ENCODE data around the gene GLE1. TPM values are rescaled to one million over a fixed set of nuclear protein-coding genes. Genes with fewer than 3 reads are reported as not detected.

GLE1 gene
- total RNA-seq, 1 donor from 2014 or later = 6.3 TPM

DNA sequence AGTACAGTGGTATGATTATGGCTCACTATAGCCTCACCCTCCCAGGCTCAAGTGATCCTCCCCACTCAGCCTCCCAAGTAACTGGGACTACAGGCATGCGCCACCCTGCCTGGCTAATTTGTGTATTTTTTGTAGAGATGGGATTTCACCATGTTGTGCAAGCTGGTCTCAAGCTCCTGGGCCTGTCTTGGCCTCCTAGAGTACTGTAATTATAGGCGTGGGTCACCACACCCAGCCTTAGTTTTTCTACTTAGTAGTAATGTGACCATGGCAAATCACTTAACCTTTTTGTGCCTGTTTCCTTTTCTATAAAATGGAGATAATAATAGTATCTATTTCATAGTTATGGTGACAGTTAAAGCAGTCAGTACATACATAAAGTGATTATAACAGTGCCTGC lies 22.2 kb downstream of the GLE1 start:
- no peak for DNase-seq (ENCODE audit: low spot score in 2 of 2)
- no peaks in the 10 kb centered on the region for H3K9me3 ChIP-seq
- H3K36me3 ChIP-seq = peaks cover 84 to 92% of the 10 kb centered on the region in 2 donors
- TF ChIP-seq, protein P1, sequence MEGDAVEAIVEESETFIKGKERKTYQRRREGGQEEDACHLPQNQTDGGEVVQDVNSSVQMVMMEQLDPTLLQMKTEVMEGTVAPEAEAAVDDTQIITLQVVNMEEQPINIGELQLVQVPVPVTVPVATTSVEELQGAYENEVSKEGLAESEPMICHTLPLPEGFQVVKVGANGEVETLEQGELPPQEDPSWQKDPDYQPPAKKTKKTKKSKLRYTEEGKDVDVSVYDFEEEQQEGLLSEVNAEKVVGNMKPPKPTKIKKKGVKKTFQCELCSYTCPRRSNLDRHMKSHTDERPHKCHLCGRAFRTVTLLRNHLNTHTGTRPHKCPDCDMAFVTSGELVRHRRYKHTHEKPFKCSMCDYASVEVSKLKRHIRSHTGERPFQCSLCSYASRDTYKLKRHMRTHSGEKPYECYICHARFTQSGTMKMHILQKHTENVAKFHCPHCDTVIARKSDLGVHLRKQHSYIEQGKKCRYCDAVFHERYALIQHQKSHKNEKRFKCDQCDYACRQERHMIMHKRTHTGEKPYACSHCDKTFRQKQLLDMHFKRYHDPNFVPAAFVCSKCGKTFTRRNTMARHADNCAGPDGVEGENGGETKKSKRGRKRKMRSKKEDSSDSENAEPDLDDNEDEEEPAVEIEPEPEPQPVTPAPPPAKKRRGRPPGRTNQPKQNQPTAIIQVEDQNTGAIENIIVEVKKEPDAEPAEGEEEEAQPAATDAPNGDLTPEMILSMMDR (IDR thresholded peaks at IDR 0.05) = no peak
- no peaks in the 10 kb centered on the region for H3K27me3 ChIP-seq
- no peak overlapping the region for H3K4me3 ChIP-seq
- no peaks in the 10 kb centered on the region for H3K4me1 ChIP-seq
- intact Hi-C loops (cut with DNase I) = no loop called here
- no peak overlapping the region for H3K27ac ChIP-seq

DNA sequence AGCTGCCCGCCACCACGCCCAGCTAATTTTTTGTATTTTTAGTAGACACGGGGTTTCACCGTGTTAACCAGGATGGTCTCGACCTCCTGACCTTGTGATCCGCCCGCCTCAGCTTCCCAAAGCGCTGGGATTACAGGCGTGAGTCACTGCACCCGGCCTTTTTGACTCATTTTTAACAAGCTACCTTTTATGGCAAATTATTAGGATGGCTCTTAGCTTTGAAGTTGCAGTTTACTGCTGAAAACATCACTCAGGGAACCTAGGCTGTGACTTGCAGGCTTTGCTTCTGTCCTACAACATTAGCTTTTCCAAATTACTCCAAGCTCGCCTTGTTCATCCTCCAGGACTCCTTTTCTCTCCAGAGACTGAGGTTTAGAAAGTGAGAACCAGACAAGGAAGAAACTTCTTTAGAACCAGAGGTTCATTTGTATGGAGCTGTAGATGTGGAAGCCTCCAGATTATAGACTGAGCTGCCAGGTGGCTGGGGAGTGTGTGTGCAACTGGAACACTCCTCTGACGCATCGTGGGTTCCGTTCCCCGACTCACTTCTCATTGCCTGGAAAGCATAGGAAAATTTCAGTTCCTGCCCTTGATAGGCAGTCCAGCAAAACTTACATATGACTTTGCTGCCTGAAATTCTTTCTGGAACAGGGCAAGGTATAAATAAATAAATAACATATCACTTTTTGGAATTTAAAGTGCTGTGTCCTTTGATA lies 24.1 kb downstream of the GLE1 start:
- no peak overlapping the region for H3K4me3 ChIP-seq
- H3K36me3 ChIP-seq = peaks cover 89 to 90% of the 10 kb centered on the region in 2 donors
- no peaks in the 10 kb centered on the region for H3K27me3 ChIP-seq
- no peak for DNase-seq (ENCODE audit: low spot score in 2 of 2)
- no peak overlapping the region for H3K27ac ChIP-seq
- no peaks in the 10 kb centered on the region for H3K9me3 ChIP-seq
- TF ChIP-seq, protein P1 (IDR thresholded peaks at IDR 0.05) = no peak
- H3K4me1 ChIP-seq = no peaks in the 10 kb centered on the region
- intact Hi-C loops (cut with DNase I) = no loop called here

- TF ChIP-seq, protein P1 (IDR thresholded peaks at IDR 0.05) = no peak
- peaks cover 89 to 91% of the 10 kb centered on the region in 2 donors for H3K36me3 ChIP-seq
- H3K4me3 ChIP-seq = no peak overlapping the region
- intact Hi-C loops (cut with DNase I) = no loop called here
- H3K9me3 ChIP-seq = no peaks in the 10 kb centered on the region
- H3K4me1 ChIP-seq = no peaks in the 10 kb centered on the region
- DNase-seq (ENCODE audit: low spot score in 2 of 2) = no peak
- H3K27me3 ChIP-seq = no peaks in the 10 kb centered on the region
- H3K27ac ChIP-seq = no peak overlapping the region
Observed at GRCh38 chr9:128529191-128529590, 24.7 kb downstream of the GLE1 start.

- intact Hi-C loops (cut with DNase I) = no loop called here
- H3K4me1 ChIP-seq = no peaks in the 10 kb centered on the region
- no peaks in the 10 kb centered on the region for H3K9me3 ChIP-seq
- H3K36me3 ChIP-seq = peaks cover 77 to 83% of the 10 kb centered on the region in 2 donors
- H3K4me3 ChIP-seq = no peak overlapping the region
- no peak overlapping the region for H3K27ac ChIP-seq
- no peaks in the 10 kb centered on the region for H3K27me3 ChIP-seq
- TF ChIP-seq, protein P1 (IDR thresholded peaks at IDR 0.05) = no peak
- DNase-seq (ENCODE audit: low spot score in 2 of 2) = no peak
Observed at GRCh38 chr9:128532581-128532980, 28.1 kb downstream of the GLE1 start.

- no peak overlapping the region for H3K27ac ChIP-seq
- TF ChIP-seq, protein P1 (IDR thresholded peaks at IDR 0.05) = no peak
- intact Hi-C loops (cut with DNase I) = no loop called here
- no peaks in the 10 kb centered on the region for H3K4me1 ChIP-seq
- H3K36me3 ChIP-seq = peaks cover 69 to 73% of the 10 kb centered on the region in 2 donors
- no peak for DNase-seq (ENCODE audit: low spot score in 2 of 2)
- no peak overlapping the region for H3K4me3 ChIP-seq
- H3K9me3 ChIP-seq = no peaks in the 10 kb centered on the region
- H3K27me3 ChIP-seq = no peaks in the 10 kb centered on the region
Observed at GRCh38 chr9:128540634-128541360, 36.3 kb downstream of the GLE1 start.
